H1 (cell line): ENCODE measurements around the gene LSR. TPM values are rescaled to one million over a fixed set of nuclear protein-coding genes. Genes with fewer than 3 reads are reported as not detected.

Experiments
- CTCF ChIA-PET: fragments of 300-600 bp; sonication (Branson Sonifier 250); formaldehyde crosslinking; loops from one replicate; lab custom pipeline; 2021; ENCODE audit not compliant: partially characterized antibody; lab: Charles Lee
- POLR2A ChIA-PET: fragments of 300-600 bp; sonication (Branson Sonifier 250); formaldehyde crosslinking; loops from one replicate; lab custom pipeline; 2021; ENCODE audit warnings: inconsistent platforms; ENCODE audit not compliant: partially characterized antibody; lab: Charles Lee
- DNase-seq, 2 experiments: peaks; one replicate each; pipeline versions ENCODE4 v3.0.0 to v3.0.0-alpha.2; 2010 to 2022; ENCODE audit warnings: low spot score in 2 of 2, low read depth in 1 of 2, mixed read lengths in 1 of 2
- FAIRE-seq: peaks from 2 replicates; lab custom pipeline; 2011; peaks lifted over from hg19 to GRCh38; lab: Jason Lieb, UNC
- H2AFZ ChIP-seq: 2 replicates; pipeline ENCODE4 v1.8.1; 2012; ENCODE audit warnings: low read length, inconsistent platforms
- H2AK5ac ChIP-seq: 2 replicates; pipeline ENCODE4 v1.6.1; 2013; ENCODE audit warnings: low read depth, low read length
- H2BK120ac ChIP-seq: replicated peaks from 2 replicates; pipeline ENCODE3; 2013; ENCODE audit warnings: low read depth, low read length, inconsistent platforms
- H2BK12ac ChIP-seq: 2 replicates; pipeline ENCODE4 v1.6.1; 2013; ENCODE audit warnings: low read depth, low read length
- H2BK15ac ChIP-seq: 2 replicates; pipeline ENCODE4 v1.6.1; 2013; ENCODE audit warnings: low read length
- H2BK20ac ChIP-seq: 2 replicates; pipeline ENCODE4 v1.6.1; 2013; ENCODE audit warnings: low read length
- H2BK5ac ChIP-seq: 2 replicates; pipeline ENCODE4 v1.6.1; 2013; ENCODE audit warnings: low read depth, low read length
- H3K14ac ChIP-seq: 2 replicates; pipeline ENCODE4 v1.6.1; 2013; ENCODE audit warnings: inconsistent platforms; ENCODE audit not compliant: insufficient read length
- H3K18ac ChIP-seq: 2 replicates; pipeline ENCODE4 v1.6.1; 2013; ENCODE audit warnings: low read length; ENCODE audit errors: extremely low read depth
- H3K23ac ChIP-seq: 2 replicates; pipeline ENCODE4 v1.6.1; 2013; ENCODE audit warnings: inconsistent platforms; ENCODE audit not compliant: insufficient read length
- H3K23me2 ChIP-seq: 2 replicates; pipeline ENCODE4 v1.6.1; 2013; ENCODE audit warnings: low read depth, low read length
- H3K27ac ChIP-seq: 2 replicates; pipeline ENCODE4 v1.6.1; 2011; ENCODE audit warnings: low read depth, low read length, inconsistent platforms
- H3K27me3 ChIP-seq, 4 experiments: replicated peaks in 1 of 4; 1 replicate in 1 of 4; 2 replicates in 3 of 4; pipeline versions ENCODE4 v1.6.1 to v1.8.1; 2011 to 2013; ENCODE audit warnings: low read length in 3 of 4, mild to moderate bottlenecking in 3 of 4, inconsistent platforms in 2 of 4, mixed read lengths in 2 of 4, moderate library complexity in 1 of 4; ENCODE audit not compliant: control insufficient read depth in 3 of 4, insufficient read depth in 3 of 4; ENCODE audit errors: extremely low read depth in 1 of 4
- H3K36me3 ChIP-seq, 4 experiments: 2 replicates each; pipeline versions ENCODE4 v1.6.1 to v1.8.1; 2011 to 2013; ENCODE audit warnings: mild to moderate bottlenecking in 4 of 4, low read length in 3 of 4, moderate library complexity in 2 of 4, control low read depth in 1 of 4, inconsistent platforms in 1 of 4; ENCODE audit not compliant: insufficient read depth in 4 of 4, control insufficient read depth in 2 of 4
- H3K4ac ChIP-seq: replicated peaks from 2 replicates; pipeline ENCODE3; 2013; ENCODE audit warnings: low read length, low read depth, mixed read lengths, inconsistent platforms; ENCODE audit not compliant: insufficient read length
- H3K4me1 ChIP-seq, 4 experiments: replicated peaks in 1 of 4; 1 replicate in 1 of 4; 2 replicates in 3 of 4; pipeline versions ENCODE4 v1.6.1 to v1.8.1; 2011 to 2013; ENCODE audit warnings: low read length in 3 of 4, inconsistent platforms in 2 of 4, mixed read lengths in 1 of 4; ENCODE audit not compliant: insufficient read depth in 4 of 4, control insufficient read depth in 3 of 4
- H3K4me2 ChIP-seq, 2 experiments: 2 replicates each; pipeline versions ENCODE4 v1.6.1 to v1.8.1; 2011 to 2013; ENCODE audit warnings: low read depth in 2 of 2, low read length in 2 of 2, control low read depth in 1 of 2, inconsistent platforms in 1 of 2, mild to moderate bottlenecking in 1 of 2; ENCODE audit not compliant: insufficient read depth in 1 of 2
- H3K4me3 ChIP-seq, 4 experiments: fragments of 200-600, 300-600 bp in 1 of 4; sonication (generic), shearing (Covaris generic), sonication (Bioruptor Twin) in 1 of 4; 2 replicates each; pipeline versions ENCODE4 v1.5.1 to v1.8.1; 2011 to 2016; ENCODE audit warnings: low read length in 4 of 4, low read depth in 3 of 4, control low read depth in 2 of 4, inconsistent platforms in 2 of 4, mild to moderate bottlenecking in 2 of 4, mixed read lengths in 1 of 4, moderate library complexity in 1 of 4; ENCODE audit not compliant: insufficient read depth in 2 of 4; ENCODE audit errors: extremely low read depth in 1 of 4
- H3K56ac ChIP-seq: replicated peaks from 2 replicates; pipeline ENCODE3; 2013; ENCODE audit warnings: low read depth, mild to moderate bottlenecking, mixed read lengths, low read length, inconsistent platforms; ENCODE audit not compliant: insufficient read length
- H3K79me1 ChIP-seq: 2 replicates; pipeline ENCODE4 v1.6.1; 2013; ENCODE audit warnings: low read depth, low read length, control low read depth
- H3K79me2 ChIP-seq, 2 experiments: 2 replicates each; pipeline versions ENCODE4 v1.6.1 to v1.8.1; 2012 to 2013; ENCODE audit warnings: low read length in 2 of 2, mild to moderate bottlenecking in 2 of 2, inconsistent platforms in 1 of 2; ENCODE audit not compliant: insufficient read depth in 2 of 2, control insufficient read depth in 1 of 2
- H3K9ac ChIP-seq, 4 experiments: replicated peaks in 1 of 4; 1 replicate in 1 of 4; 2 replicates in 3 of 4; pipeline versions ENCODE4 v1.6.1 to v1.8.1; 2011 to 2013; ENCODE audit warnings: low read depth in 3 of 4, low read length in 3 of 4, control low read depth in 2 of 4, mild to moderate bottlenecking in 2 of 4, moderate library complexity in 2 of 4, inconsistent platforms in 1 of 4; ENCODE audit errors: extremely low read depth in 1 of 4
- H3K9me3 ChIP-seq, 2 experiments: 2 replicates each; pipeline versions ENCODE4 v1.6.1 to v1.8.1; 2012 to 2013; ENCODE audit warnings: mild to moderate bottlenecking in 2 of 2, moderate library complexity in 2 of 2, control low read depth in 1 of 2, inconsistent platforms in 1 of 2, low read depth in 1 of 2, low read length in 1 of 2, mixed read lengths in 1 of 2; ENCODE audit not compliant: insufficient read depth in 2 of 2
- H4K20me1 ChIP-seq, 2 experiments: replicated peaks in 1 of 2; 2 replicates each; pipeline versions ENCODE3 to v1.8.1; 2011 to 2013; ENCODE audit warnings: inconsistent platforms in 2 of 2, low read length in 2 of 2, mild to moderate bottlenecking in 1 of 2; ENCODE audit not compliant: insufficient read depth in 2 of 2, control insufficient read depth in 1 of 2
- H4K5ac ChIP-seq: 2 replicates; pipeline ENCODE4 v1.6.1; 2013; ENCODE audit warnings: low read length, low read depth, mixed read lengths, inconsistent platforms; ENCODE audit not compliant: insufficient read length
- H4K8ac ChIP-seq: 2 replicates; pipeline ENCODE4 v1.8.0; 2013; ENCODE audit warnings: mild to moderate bottlenecking, moderate library complexity, low read length, inconsistent platforms; ENCODE audit not compliant: insufficient read depth; ENCODE audit errors: extremely low read depth
- H4K91ac ChIP-seq: replicated peaks from 2 replicates; pipeline ENCODE3; 2013; ENCODE audit warnings: low read length, mixed read lengths, inconsistent platforms; ENCODE audit not compliant: insufficient read length
- EP300 ChIP-seq, 2 experiments: IDR thresholded peaks; 1 replicate in 1 of 2; 2 replicates in 1 of 2; pipeline ENCODE4 v1.6.1; 2011 to 2012; ENCODE audit warnings: low read depth in 2 of 2, low read length in 2 of 2, mild to moderate bottlenecking in 2 of 2, borderline replicate concordance in 1 of 2, inconsistent platforms in 1 of 2, moderate library complexity in 1 of 2
- EZH2 ChIP-seq: fragments of 200-600 bp; sonication (generic); IDR thresholded peaks from 2 replicates; pipeline ENCODE4 v1.7.1; 2012; ENCODE audit warnings: low read depth, mild to moderate bottlenecking, moderate library complexity, low read length, inconsistent platforms; ENCODE audit not compliant: severe bottlenecking
- RNF2 ChIP-seq: fragments of 200-900, 300-1000 bp; sonication (generic); IDR thresholded peaks from 2 replicates; pipeline ENCODE4 v1.7.1; 2016; ENCODE audit warnings: borderline replicate concordance, low read depth, mild to moderate bottlenecking, antibody characterized with exemption, low read length; ENCODE audit not compliant: poor library complexity, severe bottlenecking; ENCODE audit errors: missing control alignments
- SAP30 ChIP-seq: fragments of 300-600 bp; sonication (generic); IDR thresholded peaks from 2 replicates; pipeline ENCODE4 v1.7.1; 2012; ENCODE audit warnings: low read length, moderate library complexity, mild to moderate bottlenecking, inconsistent platforms; ENCODE audit not compliant: insufficient read depth, insufficient replicate concordance
- TAF7 ChIP-seq: optimal IDR thresholded peaks from 2 replicates; pipeline ENCODE3; 2011; ENCODE audit warnings: low read depth, mild to moderate bottlenecking, inconsistent platforms, low read length, moderate library complexity, borderline replicate concordance
- TEAD4 ChIP-seq: IDR thresholded peaks from 2 replicates; pipeline ENCODE4 v1.6.1; 2012; ENCODE audit warnings: low read depth, low read length, inconsistent platforms, mixed read lengths
- WGBS, 2 experiments: shearing (Covaris generic) in 1 of 2; methylation state at CpG; one replicate each; pipeline versions ENCODE4 v1.1.6 to v1.1.7; 2013 to 2015; ENCODE audit warnings: low lambda C conversion rate in 2 of 2, mixed read lengths in 2 of 2, inconsistent platforms in 1 of 2, low coverage in 1 of 2, missing lambda C conversion rate in 1 of 2; ENCODE audit not compliant: insufficient replicate concordance in 2 of 2, insufficient coverage in 1 of 2, insufficient read length in 1 of 2; ENCODE audit errors: extremely low coverage in 1 of 2, missing lambda C conversion rate in 1 of 2; 5-methylcytosine and 5-hydroxymethylcytosine counted together
- polyA plus RNA-seq, 7 experiments: library from polyadenylated mRNA; depleted of rRNA in 3 of 7; stranded (reverse) in 5 of 7; unstranded in 2 of 7; fragments of >200 nt in 5 of 7; fragments of 200-250 nt in 2 of 7; gene quantifications; 1 replicate in 5 of 7; 2 replicates in 1 of 7; 4 replicates in 1 of 7; pipeline versions ENCODE4 v1.2.1 to v1.2.3, GENCODE V29; 2011 to 2013; ENCODE audit warnings: missing spikeins in 2 of 7, mixed read lengths in 2 of 7
- total RNA-seq: library from RNA; stranded (reverse); fragmentation: NEBNext Ultra II Directional; extraction: Animal tissue kit (Norgen Biotek cat#: 25700); gene quantifications from 2 replicates; pipeline ENCODE4 v1.2.1, GENCODE V29; 2021
- TF ChIP-seq, protein P1 (sequence below): IDR thresholded peaks from 2 replicates; pipeline ENCODE4 v1.6.1; 2012; ENCODE audit warnings: low read length, inconsistent platforms
- TF ChIP-seq, protein P2 (sequence below): IDR thresholded peaks from 2 replicates; pipeline ENCODE4 v1.6.1; 2011; ENCODE audit warnings: low read depth, mild to moderate bottlenecking, low read length; ENCODE audit not compliant: insufficient read depth
- TF ChIP-seq, protein P3 (sequence below): IDR thresholded peaks from 2 replicates; pipeline ENCODE4 v1.6.1; 2012; ENCODE audit warnings: inconsistent platforms

Gene LSR
- total and polyA plus RNA-seq, 2 of the 8 experiments (the other 6 are each of a cell fraction or from before 2014, with no cell fraction given), result 159 to 186 TPM

DNA sequence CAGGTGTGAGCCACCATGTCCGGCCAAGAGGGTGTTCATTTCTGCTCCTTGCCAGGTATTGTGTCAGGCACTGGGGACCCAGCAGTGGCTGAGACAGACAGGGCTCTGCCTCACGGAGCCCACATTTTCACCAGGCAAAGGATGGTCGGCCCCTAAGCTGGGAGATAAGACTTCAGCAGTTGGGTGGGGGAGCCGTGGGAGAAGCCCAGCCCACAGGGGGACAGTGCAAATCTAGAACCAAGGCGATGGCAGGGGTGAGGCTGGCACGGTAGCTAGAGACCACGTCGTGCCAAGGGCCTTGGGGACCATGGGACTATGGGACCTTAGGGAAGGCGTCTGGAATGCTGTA is 8.3 kb downstream of the LSR start:
- no peaks in the 10 kb centered on the region for H3K23me2 ChIP-seq
- no peak overlapping the region for H2BK5ac ChIP-seq
- no peak overlapping the region for H3K18ac ChIP-seq
- no peak overlapping the region for H3K27ac ChIP-seq
- no peak overlapping the region for H4K91ac ChIP-seq
- H3K4me1 ChIP-seq, result peaks cover 0 to 5% (median 2%) of the 10 kb centered on the region in 4 experiments; a peak in 2 of 7 replicates
- no peak overlapping the region for H3K14ac ChIP-seq
- FAIRE-seq (no peak), DNase-seq (no peak)
- H3K9ac ChIP-seq, result no peak overlapping the region
- no peaks in the 10 kb centered on the region for H3K27me3 ChIP-seq
- peaks cover 0 to 36% of the 10 kb centered on the region in 2 experiments; a peak in 3 of 4 replicates for H3K79me2 ChIP-seq
- H4K8ac ChIP-seq, result no peak overlapping the region
- WGBS, 2 experiments, result 89% methylated on average over 9 of the region's 9 CpGs; no CpG with 5 or more reads in 1 of the 2 experiments
- no peak overlapping the region for H2BK20ac ChIP-seq
- no peak overlapping the region for H2BK12ac ChIP-seq
- ChIA-PET POLR2A (interaction anchor here (0.7 to 9.8 kb wide), 6 partner anchors 8 to 147 kb away, joined by 3 to 146 read pairs (median 4); partner anchors contain the start of genes FXYD7, HAMP and USF2), CTCF (interaction anchor here (0.6 to 1.3 kb wide), 5 partner anchors 7 to 167 kb away, joined by 3 to 4 read pairs (median 3); no protein-coding TSS in a partner anchor)
- H2AK5ac ChIP-seq, result no peak overlapping the region
- peaks cover 19% of the 10 kb centered on the region for H3K79me1 ChIP-seq
- no peak overlapping the region for H3K4me2 ChIP-seq
- no peak overlapping the region for H3K4me3 ChIP-seq
- no peak overlapping the region for H3K56ac ChIP-seq
- no peak overlapping the region for H3K23ac ChIP-seq
- H2BK15ac ChIP-seq, result no peak overlapping the region
- no peaks in the 10 kb centered on the region for H3K9me3 ChIP-seq
- H4K5ac ChIP-seq, result no peak overlapping the region
- H3K4ac ChIP-seq, result no peak overlapping the region
- H2BK120ac ChIP-seq, result no peak overlapping the region
- H3K36me3 ChIP-seq, result peaks cover 30 to 46% (median 37%) of the 10 kb centered on the region in 4 experiments
- no peak overlapping the region for H2AFZ ChIP-seq
- H4K20me1 ChIP-seq, result peaks cover 26 to 39% of the 10 kb centered on the region in 2 experiments
- TF ChIP-seq, protein P1, sequence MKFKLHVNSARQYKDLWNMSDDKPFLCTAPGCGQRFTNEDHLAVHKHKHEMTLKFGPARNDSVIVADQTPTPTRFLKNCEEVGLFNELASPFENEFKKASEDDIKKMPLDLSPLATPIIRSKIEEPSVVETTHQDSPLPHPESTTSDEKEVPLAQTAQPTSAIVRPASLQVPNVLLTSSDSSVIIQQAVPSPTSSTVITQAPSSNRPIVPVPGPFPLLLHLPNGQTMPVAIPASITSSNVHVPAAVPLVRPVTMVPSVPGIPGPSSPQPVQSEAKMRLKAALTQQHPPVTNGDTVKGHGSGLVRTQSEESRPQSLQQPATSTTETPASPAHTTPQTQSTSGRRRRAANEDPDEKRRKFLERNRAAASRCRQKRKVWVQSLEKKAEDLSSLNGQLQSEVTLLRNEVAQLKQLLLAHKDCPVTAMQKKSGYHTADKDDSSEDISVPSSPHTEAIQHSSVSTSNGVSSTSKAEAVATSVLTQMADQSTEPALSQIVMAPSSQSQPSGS, result no peak
- TF ChIP-seq, protein P2, sequence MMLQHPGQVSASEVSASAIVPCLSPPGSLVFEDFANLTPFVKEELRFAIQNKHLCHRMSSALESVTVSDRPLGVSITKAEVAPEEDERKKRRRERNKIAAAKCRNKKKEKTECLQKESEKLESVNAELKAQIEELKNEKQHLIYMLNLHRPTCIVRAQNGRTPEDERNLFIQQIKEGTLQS, result no peak
- no peak for TF ChIP-seq TEAD4
- no peak for TF ChIP-seq TAF7
- no peak for TF ChIP-seq SAP30
- TF ChIP-seq, protein P3, sequence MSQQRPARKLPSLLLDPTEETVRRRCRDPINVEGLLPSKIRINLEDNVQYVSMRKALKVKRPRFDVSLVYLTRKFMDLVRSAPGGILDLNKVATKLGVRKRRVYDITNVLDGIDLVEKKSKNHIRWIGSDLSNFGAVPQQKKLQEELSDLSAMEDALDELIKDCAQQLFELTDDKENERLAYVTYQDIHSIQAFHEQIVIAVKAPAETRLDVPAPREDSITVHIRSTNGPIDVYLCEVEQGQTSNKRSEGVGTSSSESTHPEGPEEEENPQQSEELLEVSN, result no peak
- no peak for TF ChIP-seq EP300 (IDR thresholded peaks at IDR 0.05; ENCODE audit: borderline replicate concordance in 1 of 2, low read depth in 2 of 2, low read length in 2 of 2)
- TF ChIP-seq EZH2, result no peak
- no peak for TF ChIP-seq RNF2
